IPS-18a (cell line): ENCODE measurements around the gene USP32.
"Not testable (repeated sequence)": the region's sequence is repeated elsewhere in the genome, so short reads cannot be mapped to it uniquely, and the experiment has no call there.

Source experiments
- H3K27ac ChIP-seq: one replicate; pipeline ENCODE4 v1.5.1; 2013; ENCODE audit warnings: low read length
- H3K27me3 ChIP-seq: one replicate; pipeline ENCODE4 v1.6.1; 2013; ENCODE audit warnings: mild to moderate bottlenecking, low read length; ENCODE audit not compliant: control insufficient read depth, insufficient read depth
- H3K36me3 ChIP-seq: one replicate; pipeline ENCODE4 v1.6.1; 2013; ENCODE audit warnings: low read depth, low read length; ENCODE audit not compliant: control insufficient read depth
- H3K4me1 ChIP-seq: one replicate; pipeline ENCODE4 v1.6.1; 2013; ENCODE audit warnings: low read depth, low read length; ENCODE audit not compliant: control insufficient read depth
- H3K4me3 ChIP-seq: one replicate; pipeline ENCODE4 v1.5.1; 2013; ENCODE audit warnings: low read length
- H3K9ac ChIP-seq: one replicate; pipeline ENCODE4 v1.6.1; 2013; ENCODE audit warnings: mild to moderate bottlenecking, low read length, moderate library complexity
- H3K9me3 ChIP-seq: one replicate; pipeline ENCODE4 v1.6.1; 2013; ENCODE audit warnings: low read depth, low read length; ENCODE audit not compliant: control insufficient read depth

The USP32 gene

GRCh38 chr17:60247836-60248461 is 144.0 kb downstream of the USP32 start:
- Histone ChIP-seq H3K4me3 (no peak overlapping the region), H3K36me3 (peaks cover 21% of the 10 kb centered on the region), H3K27me3 (no peaks in the 10 kb centered on the region), H3K4me1 (no peaks in the 10 kb centered on the region), H3K27ac (no peak overlapping the region), H3K9ac (no peak overlapping the region), H3K9me3 (no peaks in the 10 kb centered on the region)

GRCh38 chr17:60244656-60245055 is 147.3 kb downstream of the USP32 start:
- Histone ChIP-seq H3K36me3 (peaks cover 11% of the 10 kb centered on the region), H3K4me3 (no peak overlapping the region)

GRCh38 chr17:60240290-60240689 is 151.6 kb downstream of the USP32 start:
- no peak overlapping the region for H3K4me3 ChIP-seq
- no peaks in the 10 kb centered on the region for H3K4me1 ChIP-seq
- H3K27me3 ChIP-seq: no peaks in the 10 kb centered on the region
- H3K27ac ChIP-seq: no peak overlapping the region
- H3K36me3 ChIP-seq: peaks cover 9% of the 10 kb centered on the region
- no peak overlapping the region for H3K9ac ChIP-seq
- no peaks in the 10 kb centered on the region for H3K9me3 ChIP-seq

More at GRCh38 chr17:60244656-60245055, 147.3 kb downstream of the USP32 start:
- Histone ChIP-seq H3K9me3 (no peaks in the 10 kb centered on the region), H3K9ac (no peak overlapping the region), H3K4me1 (no peaks in the 10 kb centered on the region), H3K27me3 (no peaks in the 10 kb centered on the region), H3K27ac (no peak overlapping the region)

- Histone ChIP-seq H3K9me3 (no peaks in the 10 kb centered on the region), H3K36me3 (peaks cover 12% of the 10 kb centered on the region), H3K4me3 (no peak overlapping the region), H3K9ac (no peak overlapping the region), H3K4me1 (no peaks in the 10 kb centered on the region), H3K27ac (no peak overlapping the region), H3K27me3 (no peaks in the 10 kb centered on the region)
Observed at GRCh38 chr17:60231691-60232090, 160.2 kb downstream of the USP32 start.

GRCh38 chr17:60231234-60231633 is 160.7 kb downstream of the USP32 start:
- Histone ChIP-seq H3K4me3 (no peak overlapping the region), H3K4me1 (no peaks in the 10 kb centered on the region), H3K27me3 (no peaks in the 10 kb centered on the region), H3K27ac (no peak overlapping the region), H3K9ac (no peak overlapping the region), H3K36me3 (peaks cover 12% of the 10 kb centered on the region), H3K9me3 (no peaks in the 10 kb centered on the region)

GRCh38 chr17:60230358-60230757 is 161.6 kb downstream of the USP32 start:
- H3K9me3 ChIP-seq: no peaks in the 10 kb centered on the region
- H3K36me3 ChIP-seq: peaks cover 9% of the 10 kb centered on the region
- H3K9ac ChIP-seq: no peak overlapping the region
- no peak overlapping the region for H3K4me3 ChIP-seq
- H3K4me1 ChIP-seq: no peaks in the 10 kb centered on the region
- no peaks in the 10 kb centered on the region for H3K27me3 ChIP-seq
- no peak overlapping the region for H3K27ac ChIP-seq

GRCh38 chr17:60229188-60229802 is 162.6 kb downstream of the USP32 start:
- no peak overlapping the region for H3K27ac ChIP-seq
- no peak overlapping the region for H3K4me3 ChIP-seq
- H3K9me3 ChIP-seq: no peaks in the 10 kb centered on the region
- H3K27me3 ChIP-seq: no peaks in the 10 kb centered on the region
- H3K36me3 ChIP-seq: peaks cover 15% of the 10 kb centered on the region
- no peak overlapping the region for H3K9ac ChIP-seq
- H3K4me1 ChIP-seq: no peaks in the 10 kb centered on the region

- not testable (repeated sequence) for H3K27ac ChIP-seq, H3K9me3 ChIP-seq, H3K4me1 ChIP-seq, H3K27me3 ChIP-seq, H3K4me3 ChIP-seq, H3K9ac ChIP-seq
- peaks cover 35% of the 10 kb centered on the region for H3K36me3 ChIP-seq
Observed at GRCh38 chr17:60227276-60227675, 164.7 kb downstream of the USP32 start.

- Histone ChIP-seq H3K4me1 (no peaks in the 10 kb centered on the region), H3K36me3 (peaks cover 47% of the 10 kb centered on the region)
Observed at GRCh38 chr17:60224064-60224463, 167.9 kb downstream of the USP32 start.

GRCh38 chr17:60223456-60223855 is 168.5 kb downstream of the USP32 start:
- Histone ChIP-seq H3K4me3 (no peak overlapping the region), H3K27me3 (no peaks in the 10 kb centered on the region), H3K27ac (no peak overlapping the region), H3K36me3 (peaks cover 47% of the 10 kb centered on the region), H3K4me1 (no peaks in the 10 kb centered on the region), H3K9me3 (no peaks in the 10 kb centered on the region), H3K9ac (no peak overlapping the region)

More at GRCh38 chr17:60224064-60224463, 167.9 kb downstream of the USP32 start:
- Histone ChIP-seq H3K27ac (no peak overlapping the region), H3K9me3 (no peaks in the 10 kb centered on the region), H3K4me3 (no peak overlapping the region), H3K27me3 (no peaks in the 10 kb centered on the region), H3K9ac (no peak overlapping the region)

- peaks cover 27% of the 10 kb centered on the region for H3K36me3 ChIP-seq
- not testable (repeated sequence) for H3K27ac ChIP-seq, H3K27me3 ChIP-seq, H3K9ac ChIP-seq, H3K9me3 ChIP-seq, H3K4me1 ChIP-seq, H3K4me3 ChIP-seq
Observed at GRCh38 chr17:60218774-60219173, 173.2 kb downstream of the USP32 start.

GRCh38 chr17:60215895-60216294 is 176.0 kb downstream of the USP32 start:
- not testable (repeated sequence) for H3K27me3 ChIP-seq, H3K4me3 ChIP-seq, H3K9me3 ChIP-seq, H3K4me1 ChIP-seq, H3K9ac ChIP-seq, H3K36me3 ChIP-seq, H3K27ac ChIP-seq
